Ishikawa (cell line): Measurements from ENCODE around the gene RNF150.

Source experiments
- CEBPB ChIP-seq: IDR thresholded peaks from 2 replicates; pipeline ENCODE4 v1.6.1; 2012
- CREB1 ChIP-seq: IDR thresholded peaks from 2 replicates; pipeline ENCODE4 v1.6.1; 2012; ENCODE audit warnings: low read depth
- EGR1 ChIP-seq: IDR thresholded peaks from 2 replicates; pipeline ENCODE4 v1.6.1; 2012
- EP300 ChIP-seq: IDR thresholded peaks from 2 replicates; pipeline ENCODE4 v1.6.1; 2012; ENCODE audit warnings: borderline replicate concordance
- NFIC ChIP-seq: IDR thresholded peaks from 2 replicates; pipeline ENCODE4 v1.6.1; 2012
- RAD21 ChIP-seq: IDR thresholded peaks from 2 replicates; pipeline ENCODE4 v1.6.1; 2012; ENCODE audit warnings: low read depth
- TAF1 ChIP-seq: IDR thresholded peaks from 2 replicates; pipeline ENCODE4 v1.6.1; 2012; ENCODE audit warnings: low read depth, mild to moderate bottlenecking
- TCF12 ChIP-seq: IDR thresholded peaks from 2 replicates; pipeline ENCODE4 v1.6.1; 2012; ENCODE audit warnings: low read depth
- TEAD4 ChIP-seq: IDR thresholded peaks from 2 replicates; pipeline ENCODE4 v1.6.1; 2012
- YY1 ChIP-seq: IDR thresholded peaks from 2 replicates; pipeline ENCODE4 v1.6.1; 2012; ENCODE audit warnings: low read depth
- ZBTB7A ChIP-seq: IDR thresholded peaks from 2 replicates; pipeline ENCODE4 v1.6.1; 2012; ENCODE audit warnings: low read depth
- TF ChIP-seq, protein P1 (sequence below): IDR thresholded peaks from 2 replicates; pipeline ENCODE4 v1.6.1; 2012; ENCODE audit warnings: low read depth, mild to moderate bottlenecking
- TF ChIP-seq, protein P2 (sequence below): IDR thresholded peaks from 2 replicates; pipeline ENCODE4 v1.6.1; 2012
- TF ChIP-seq, protein P3 (sequence below): IDR thresholded peaks from 2 replicates; pipeline ENCODE4 v1.6.1; 2012

- TF ChIP-seq CEBPB (no peak), EP300 (no peak), TEAD4 (no peak), YY1 (no peak), RAD21 (no peak), CREB1 (no peak), NFIC (no peak), ZBTB7A (no peak), TCF12 (no peak), TAF1 (no peak), EGR1 (no peak)
- TF ChIP-seq, protein P1, sequence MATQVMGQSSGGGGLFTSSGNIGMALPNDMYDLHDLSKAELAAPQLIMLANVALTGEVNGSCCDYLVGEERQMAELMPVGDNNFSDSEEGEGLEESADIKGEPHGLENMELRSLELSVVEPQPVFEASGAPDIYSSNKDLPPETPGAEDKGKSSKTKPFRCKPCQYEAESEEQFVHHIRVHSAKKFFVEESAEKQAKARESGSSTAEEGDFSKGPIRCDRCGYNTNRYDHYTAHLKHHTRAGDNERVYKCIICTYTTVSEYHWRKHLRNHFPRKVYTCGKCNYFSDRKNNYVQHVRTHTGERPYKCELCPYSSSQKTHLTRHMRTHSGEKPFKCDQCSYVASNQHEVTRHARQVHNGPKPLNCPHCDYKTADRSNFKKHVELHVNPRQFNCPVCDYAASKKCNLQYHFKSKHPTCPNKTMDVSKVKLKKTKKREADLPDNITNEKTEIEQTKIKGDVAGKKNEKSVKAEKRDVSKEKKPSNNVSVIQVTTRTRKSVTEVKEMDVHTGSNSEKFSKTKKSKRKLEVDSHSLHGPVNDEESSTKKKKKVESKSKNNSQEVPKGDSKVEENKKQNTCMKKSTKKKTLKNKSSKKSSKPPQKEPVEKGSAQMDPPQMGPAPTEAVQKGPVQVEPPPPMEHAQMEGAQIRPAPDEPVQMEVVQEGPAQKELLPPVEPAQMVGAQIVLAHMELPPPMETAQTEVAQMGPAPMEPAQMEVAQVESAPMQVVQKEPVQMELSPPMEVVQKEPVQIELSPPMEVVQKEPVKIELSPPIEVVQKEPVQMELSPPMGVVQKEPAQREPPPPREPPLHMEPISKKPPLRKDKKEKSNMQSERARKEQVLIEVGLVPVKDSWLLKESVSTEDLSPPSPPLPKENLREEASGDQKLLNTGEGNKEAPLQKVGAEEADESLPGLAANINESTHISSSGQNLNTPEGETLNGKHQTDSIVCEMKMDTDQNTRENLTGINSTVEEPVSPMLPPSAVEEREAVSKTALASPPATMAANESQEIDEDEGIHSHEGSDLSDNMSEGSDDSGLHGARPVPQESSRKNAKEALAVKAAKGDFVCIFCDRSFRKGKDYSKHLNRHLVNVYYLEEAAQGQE = no peak
- TF ChIP-seq, protein P2, sequence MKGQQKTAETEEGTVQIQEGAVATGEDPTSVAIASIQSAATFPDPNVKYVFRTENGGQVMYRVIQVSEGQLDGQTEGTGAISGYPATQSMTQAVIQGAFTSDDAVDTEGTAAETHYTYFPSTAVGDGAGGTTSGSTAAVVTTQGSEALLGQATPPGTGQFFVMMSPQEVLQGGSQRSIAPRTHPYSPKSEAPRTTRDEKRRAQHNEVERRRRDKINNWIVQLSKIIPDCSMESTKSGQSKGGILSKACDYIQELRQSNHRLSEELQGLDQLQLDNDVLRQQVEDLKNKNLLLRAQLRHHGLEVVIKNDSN = no peak
- TF ChIP-seq, protein P3, sequence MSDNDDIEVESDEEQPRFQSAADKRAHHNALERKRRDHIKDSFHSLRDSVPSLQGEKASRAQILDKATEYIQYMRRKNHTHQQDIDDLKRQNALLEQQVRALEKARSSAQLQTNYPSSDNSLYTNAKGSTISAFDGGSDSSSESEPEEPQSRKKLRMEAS = no peak
Observed at GRCh38 chr4:141019768-141020167, 113.5 kb downstream of the RNF150 start.
